Measurements from ENCODE around the gene MPND.

GRCh38 chr19:4369888-4370260, 26.5 kb downstream of the MPND start:
- no peak for TF ChIP-seq POLR2A (IDR thresholded peaks at IDR 0.05; ENCODE audit: borderline replicate concordance, extremely low read depth, insufficient read depth, insufficient read length)
- TF ChIP-seq, protein P1, sequence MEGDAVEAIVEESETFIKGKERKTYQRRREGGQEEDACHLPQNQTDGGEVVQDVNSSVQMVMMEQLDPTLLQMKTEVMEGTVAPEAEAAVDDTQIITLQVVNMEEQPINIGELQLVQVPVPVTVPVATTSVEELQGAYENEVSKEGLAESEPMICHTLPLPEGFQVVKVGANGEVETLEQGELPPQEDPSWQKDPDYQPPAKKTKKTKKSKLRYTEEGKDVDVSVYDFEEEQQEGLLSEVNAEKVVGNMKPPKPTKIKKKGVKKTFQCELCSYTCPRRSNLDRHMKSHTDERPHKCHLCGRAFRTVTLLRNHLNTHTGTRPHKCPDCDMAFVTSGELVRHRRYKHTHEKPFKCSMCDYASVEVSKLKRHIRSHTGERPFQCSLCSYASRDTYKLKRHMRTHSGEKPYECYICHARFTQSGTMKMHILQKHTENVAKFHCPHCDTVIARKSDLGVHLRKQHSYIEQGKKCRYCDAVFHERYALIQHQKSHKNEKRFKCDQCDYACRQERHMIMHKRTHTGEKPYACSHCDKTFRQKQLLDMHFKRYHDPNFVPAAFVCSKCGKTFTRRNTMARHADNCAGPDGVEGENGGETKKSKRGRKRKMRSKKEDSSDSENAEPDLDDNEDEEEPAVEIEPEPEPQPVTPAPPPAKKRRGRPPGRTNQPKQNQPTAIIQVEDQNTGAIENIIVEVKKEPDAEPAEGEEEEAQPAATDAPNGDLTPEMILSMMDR (IDR thresholded peaks at IDR 0.05 in 2 of 3, conservative IDR thresholded peaks at IDR 0.05 in 1 of 3; ENCODE audit: borderline replicate concordance in 1 of 3, insufficient read depth in 1 of 3, low read depth in 2 of 3, low read length in 2 of 3) = peak; percentile 19 to 47 (median 29); a peak in 3 of 6 replicates
- peak; percentile 54 for TF ChIP-seq RAD21 (IDR thresholded peaks at IDR 0.05; ENCODE audit: low read depth)
- no peak for TF ChIP-seq CBX3 (IDR thresholded peaks at IDR 0.05; ENCODE audit: low read depth)
- TF ChIP-seq YY1 (IDR thresholded peaks at IDR 0.05; ENCODE audit: extremely low read depth, insufficient replicate concordance, low read depth, low read length) = no peak
- no peak for TF ChIP-seq EZH2 (IDR thresholded peaks at IDR 0.05)
- TF ChIP-seq, protein P2, sequence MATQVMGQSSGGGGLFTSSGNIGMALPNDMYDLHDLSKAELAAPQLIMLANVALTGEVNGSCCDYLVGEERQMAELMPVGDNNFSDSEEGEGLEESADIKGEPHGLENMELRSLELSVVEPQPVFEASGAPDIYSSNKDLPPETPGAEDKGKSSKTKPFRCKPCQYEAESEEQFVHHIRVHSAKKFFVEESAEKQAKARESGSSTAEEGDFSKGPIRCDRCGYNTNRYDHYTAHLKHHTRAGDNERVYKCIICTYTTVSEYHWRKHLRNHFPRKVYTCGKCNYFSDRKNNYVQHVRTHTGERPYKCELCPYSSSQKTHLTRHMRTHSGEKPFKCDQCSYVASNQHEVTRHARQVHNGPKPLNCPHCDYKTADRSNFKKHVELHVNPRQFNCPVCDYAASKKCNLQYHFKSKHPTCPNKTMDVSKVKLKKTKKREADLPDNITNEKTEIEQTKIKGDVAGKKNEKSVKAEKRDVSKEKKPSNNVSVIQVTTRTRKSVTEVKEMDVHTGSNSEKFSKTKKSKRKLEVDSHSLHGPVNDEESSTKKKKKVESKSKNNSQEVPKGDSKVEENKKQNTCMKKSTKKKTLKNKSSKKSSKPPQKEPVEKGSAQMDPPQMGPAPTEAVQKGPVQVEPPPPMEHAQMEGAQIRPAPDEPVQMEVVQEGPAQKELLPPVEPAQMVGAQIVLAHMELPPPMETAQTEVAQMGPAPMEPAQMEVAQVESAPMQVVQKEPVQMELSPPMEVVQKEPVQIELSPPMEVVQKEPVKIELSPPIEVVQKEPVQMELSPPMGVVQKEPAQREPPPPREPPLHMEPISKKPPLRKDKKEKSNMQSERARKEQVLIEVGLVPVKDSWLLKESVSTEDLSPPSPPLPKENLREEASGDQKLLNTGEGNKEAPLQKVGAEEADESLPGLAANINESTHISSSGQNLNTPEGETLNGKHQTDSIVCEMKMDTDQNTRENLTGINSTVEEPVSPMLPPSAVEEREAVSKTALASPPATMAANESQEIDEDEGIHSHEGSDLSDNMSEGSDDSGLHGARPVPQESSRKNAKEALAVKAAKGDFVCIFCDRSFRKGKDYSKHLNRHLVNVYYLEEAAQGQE (IDR thresholded peaks at IDR 0.05; ENCODE audit: low read depth) = no peak
